ENCODE results near the gene ATCAY.
"Not testable (repeated sequence)": the region's sequence is repeated elsewhere in the genome, so short reads cannot be mapped to it uniquely, and the experiment has no call there.

ATCAY gene

GRCh38 chr19:3857449-3858003, 23.0 kb upstream of the ATCAY start:
- no peak for DNase-seq

GRCh38 chr19:3860499-3860898, 20.0 kb upstream of the ATCAY start:
- no peak for DNase-seq

- no peak for DNase-seq
Measured at GRCh38 chr19:3862826-3863500, 17.5 kb upstream of the ATCAY start.

- DNase-seq: no peak
Measured at GRCh38 chr19:3863648-3864047, 16.8 kb upstream of the ATCAY start.

- DNase-seq: no peak
Measured at GRCh38 chr19:3866910-3867638, 13.4 kb upstream of the ATCAY start.

GRCh38 chr19:3867971-3868769, 12.3 kb upstream of the ATCAY start:
- no peak for DNase-seq

GRCh38 chr19:3868770-3869456, 11.6 kb upstream of the ATCAY start, which contains the start of gene ZFR2:
ZFR2 (minus strand) TSS chr19:3869038; CDS start chr19:3869017, 21 bp downstream.
- DNase-seq: no peak

GRCh38 chr19:3873151-3873550, 7.3 kb upstream of the ATCAY start:
- DNase-seq: peak in 1 of 2 experiments; percentile 24

GRCh38 chr19:3874695-3875094, 5.8 kb upstream of the ATCAY start:
- not testable (repeated sequence) for DNase-seq

- no peak for DNase-seq
Measured at GRCh38 chr19:3879656-3880055, 829 bp upstream of the ATCAY start.

- DNase-seq: no peak
Measured at GRCh38 chr19:3881272-3882040, 971 bp downstream of the ATCAY start.

- no peak for DNase-seq
Measured at GRCh38 chr19:3882041-3882384, 1.5 kb downstream of the ATCAY start.

GRCh38 chr19:3890591-3890990, 10.1 kb downstream of the ATCAY start:
- DNase-seq: no peak

- DNase-seq: no peak
Measured at GRCh38 chr19:3893509-3894179, 13.2 kb downstream of the ATCAY start.

GRCh38 chr19:3894959-3895358, 14.5 kb downstream of the ATCAY start:
- not testable (repeated sequence) for DNase-seq

GRCh38 chr19:3895788-3896187, 15.3 kb downstream of the ATCAY start:
- DNase-seq: no peak

GRCh38 chr19:3897936-3898335, 17.5 kb downstream of the ATCAY start:
- DNase-seq: no peak

GRCh38 chr19:3898426-3898825, 17.9 kb downstream of the ATCAY start:
- DNase-seq: no peak

- no peak for DNase-seq
Measured at GRCh38 chr19:3899531-3900294, 19.2 kb downstream of the ATCAY start.

- DNase-seq: no peak
Measured at GRCh38 chr19:3902317-3902973, 22.0 kb downstream of the ATCAY start.

All from cerebellar nuclear complex (tissue), 1 donor.